HCT116 (cell line): ENCODE data around the gene UBE2E2.

Source experiments
- TCF7L2 ChIP-seq: IDR thresholded peaks from 2 replicates; pipeline ENCODE4 v1.7.0; 2011; ENCODE audit warnings: borderline replicate concordance, inconsistent platforms; ENCODE audit not compliant: insufficient read depth, insufficient read length; ENCODE audit errors: extremely low read depth
- TF ChIP-seq, protein P1 (sequence below), 3 experiments: fragments of 200-600 bp in 1 of 3; sonication (generic) in 1 of 3; IDR thresholded peaks in 2 of 3; conservative IDR thresholded peaks in 1 of 3; 2 replicates each; pipeline ENCODE4 v1.5.1; 2012 to 2017; ENCODE audit warnings: low read depth in 2 of 3, low read length in 2 of 3, antibody characterized with exemption in 1 of 3, borderline replicate concordance in 1 of 3, control low read depth in 1 of 3, mild to moderate bottlenecking in 1 of 3, mixed read lengths in 1 of 3, mixed run types in 1 of 3, moderate library complexity in 1 of 3; ENCODE audit not compliant: insufficient read depth in 1 of 3

DNA sequence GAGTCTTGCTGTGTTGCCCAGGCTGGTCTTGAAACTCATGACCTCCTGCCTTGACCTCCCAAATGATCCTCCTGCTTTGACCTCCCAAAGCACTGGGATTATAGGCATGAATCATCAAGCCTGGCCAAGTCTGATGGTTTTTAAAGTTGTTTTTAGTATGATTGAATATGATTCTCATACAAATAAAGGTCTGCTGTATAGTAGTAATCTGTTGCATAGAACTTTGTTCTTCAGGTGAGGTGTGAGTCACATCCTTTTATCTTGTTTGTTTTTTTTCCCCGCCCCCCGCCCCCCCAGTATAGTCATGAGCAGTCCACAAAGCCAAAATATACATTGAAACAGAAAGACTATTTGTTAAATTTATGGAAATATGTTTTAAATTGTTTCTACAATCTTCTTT, 39.0 kb downstream of the UBE2E2 start:
- no peak for TF ChIP-seq TCF7L2
- TF ChIP-seq, protein P1, sequence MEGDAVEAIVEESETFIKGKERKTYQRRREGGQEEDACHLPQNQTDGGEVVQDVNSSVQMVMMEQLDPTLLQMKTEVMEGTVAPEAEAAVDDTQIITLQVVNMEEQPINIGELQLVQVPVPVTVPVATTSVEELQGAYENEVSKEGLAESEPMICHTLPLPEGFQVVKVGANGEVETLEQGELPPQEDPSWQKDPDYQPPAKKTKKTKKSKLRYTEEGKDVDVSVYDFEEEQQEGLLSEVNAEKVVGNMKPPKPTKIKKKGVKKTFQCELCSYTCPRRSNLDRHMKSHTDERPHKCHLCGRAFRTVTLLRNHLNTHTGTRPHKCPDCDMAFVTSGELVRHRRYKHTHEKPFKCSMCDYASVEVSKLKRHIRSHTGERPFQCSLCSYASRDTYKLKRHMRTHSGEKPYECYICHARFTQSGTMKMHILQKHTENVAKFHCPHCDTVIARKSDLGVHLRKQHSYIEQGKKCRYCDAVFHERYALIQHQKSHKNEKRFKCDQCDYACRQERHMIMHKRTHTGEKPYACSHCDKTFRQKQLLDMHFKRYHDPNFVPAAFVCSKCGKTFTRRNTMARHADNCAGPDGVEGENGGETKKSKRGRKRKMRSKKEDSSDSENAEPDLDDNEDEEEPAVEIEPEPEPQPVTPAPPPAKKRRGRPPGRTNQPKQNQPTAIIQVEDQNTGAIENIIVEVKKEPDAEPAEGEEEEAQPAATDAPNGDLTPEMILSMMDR (IDR thresholded peaks at IDR 0.05 in 2 of 3, conservative IDR thresholded peaks at IDR 0.05 in 1 of 3; ENCODE audit: borderline replicate concordance in 1 of 3, insufficient read depth in 1 of 3, low read depth in 2 of 3, low read length in 2 of 3): no peak
